ENCODE results near the gene MAP3K14. TPM values are rescaled to one million over a fixed set of nuclear protein-coding genes. Genes with fewer than 3 reads are reported as not detected.

MAP3K14 gene
- total RNA-seq, 1 donor from 2014 or later = 14.8 TPM

- H3K27ac ChIP-seq (replicated peaks) = peak overlapping the region; percentile 97
- H3K4me1 ChIP-seq = peaks cover 98% of the 10 kb centered on the region
- no peaks in the 10 kb centered on the region for H3K9me3 ChIP-seq (replicated peaks)
- no peak for DNase-seq
- TF ChIP-seq, protein P1, sequence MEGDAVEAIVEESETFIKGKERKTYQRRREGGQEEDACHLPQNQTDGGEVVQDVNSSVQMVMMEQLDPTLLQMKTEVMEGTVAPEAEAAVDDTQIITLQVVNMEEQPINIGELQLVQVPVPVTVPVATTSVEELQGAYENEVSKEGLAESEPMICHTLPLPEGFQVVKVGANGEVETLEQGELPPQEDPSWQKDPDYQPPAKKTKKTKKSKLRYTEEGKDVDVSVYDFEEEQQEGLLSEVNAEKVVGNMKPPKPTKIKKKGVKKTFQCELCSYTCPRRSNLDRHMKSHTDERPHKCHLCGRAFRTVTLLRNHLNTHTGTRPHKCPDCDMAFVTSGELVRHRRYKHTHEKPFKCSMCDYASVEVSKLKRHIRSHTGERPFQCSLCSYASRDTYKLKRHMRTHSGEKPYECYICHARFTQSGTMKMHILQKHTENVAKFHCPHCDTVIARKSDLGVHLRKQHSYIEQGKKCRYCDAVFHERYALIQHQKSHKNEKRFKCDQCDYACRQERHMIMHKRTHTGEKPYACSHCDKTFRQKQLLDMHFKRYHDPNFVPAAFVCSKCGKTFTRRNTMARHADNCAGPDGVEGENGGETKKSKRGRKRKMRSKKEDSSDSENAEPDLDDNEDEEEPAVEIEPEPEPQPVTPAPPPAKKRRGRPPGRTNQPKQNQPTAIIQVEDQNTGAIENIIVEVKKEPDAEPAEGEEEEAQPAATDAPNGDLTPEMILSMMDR (IDR thresholded peaks at IDR 0.05; ENCODE audit: borderline replicate concordance) = no peak
- no peaks in the 10 kb centered on the region for H3K36me3 ChIP-seq
- H3K4me3 ChIP-seq = no peak overlapping the region
- intact Hi-C loops (cut with micrococcal nuclease) = no loop called here
- H3K27me3 ChIP-seq (ENCODE audit: low read depth) = no peaks in the 10 kb centered on the region
Observed at GRCh38 chr17:45300060-45300751, 16.6 kb downstream of the MAP3K14 start.

DNA sequence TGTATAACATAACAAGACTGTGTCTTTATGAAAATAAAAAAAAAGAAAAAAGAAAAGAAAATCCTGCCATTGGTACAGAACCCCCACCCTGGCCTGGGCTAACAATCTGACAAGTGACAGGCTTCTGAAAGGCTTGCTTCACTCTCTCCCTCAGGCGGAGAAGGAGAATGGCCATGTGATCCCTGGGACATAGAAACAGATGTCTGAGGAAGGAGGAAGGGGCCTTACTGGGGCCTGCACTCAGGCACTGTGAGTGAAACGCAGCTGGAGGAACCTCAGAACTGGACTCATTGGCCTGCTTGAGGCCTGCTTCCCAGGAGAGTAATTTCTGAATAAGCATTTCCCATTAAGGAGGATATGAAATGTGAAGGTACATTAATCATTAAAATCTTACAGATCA, 17.5 kb downstream of the MAP3K14 start:
- Histone ChIP-seq H3K36me3 (no peaks in the 10 kb centered on the region), H3K9me3 (replicated peaks) (no peaks in the 10 kb centered on the region), H3K4me1 (peaks cover 100% of the 10 kb centered on the region), H3K27ac (replicated peaks) (peak overlapping the region; percentile 97), H3K27me3 (ENCODE audit: low read depth) (no peaks in the 10 kb centered on the region), H3K4me3 (no peak overlapping the region)
- intact Hi-C loops (cut with micrococcal nuclease) = no loop called here
- TF ChIP-seq, protein P1 (IDR thresholded peaks at IDR 0.05; ENCODE audit: borderline replicate concordance) = no peak
- no peak for DNase-seq

- no peaks in the 10 kb centered on the region for H3K9me3 ChIP-seq (replicated peaks)
- no peak for DNase-seq
- H3K27ac ChIP-seq (replicated peaks) = peak overlapping the region; percentile 97
- TF ChIP-seq, protein P1 (IDR thresholded peaks at IDR 0.05; ENCODE audit: borderline replicate concordance) = no peak
- peaks cover 100% of the 10 kb centered on the region for H3K4me1 ChIP-seq
- H3K27me3 ChIP-seq (ENCODE audit: low read depth) = no peaks in the 10 kb centered on the region
- H3K4me3 ChIP-seq = no peak overlapping the region
- no peaks in the 10 kb centered on the region for H3K36me3 ChIP-seq
- intact Hi-C loops (cut with micrococcal nuclease) = no loop called here
Observed at GRCh38 chr17:45298546-45299285, 18.1 kb downstream of the MAP3K14 start.

DNA sequence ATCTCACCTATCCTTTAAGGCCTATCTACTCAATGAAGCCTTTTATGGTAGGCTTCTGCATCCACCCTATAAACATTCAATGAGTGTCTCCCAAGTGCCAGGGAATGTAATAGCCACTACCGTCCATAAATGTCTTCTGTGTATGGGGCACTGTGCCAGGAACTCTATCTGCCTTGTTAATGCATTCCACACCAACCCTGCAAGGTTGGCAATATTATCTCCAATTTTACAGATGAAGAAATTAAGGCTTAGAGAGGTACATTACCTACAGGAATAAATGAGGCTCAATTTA, 20.0 kb downstream of the MAP3K14 start:
- DNase-seq = no peak

DNA sequence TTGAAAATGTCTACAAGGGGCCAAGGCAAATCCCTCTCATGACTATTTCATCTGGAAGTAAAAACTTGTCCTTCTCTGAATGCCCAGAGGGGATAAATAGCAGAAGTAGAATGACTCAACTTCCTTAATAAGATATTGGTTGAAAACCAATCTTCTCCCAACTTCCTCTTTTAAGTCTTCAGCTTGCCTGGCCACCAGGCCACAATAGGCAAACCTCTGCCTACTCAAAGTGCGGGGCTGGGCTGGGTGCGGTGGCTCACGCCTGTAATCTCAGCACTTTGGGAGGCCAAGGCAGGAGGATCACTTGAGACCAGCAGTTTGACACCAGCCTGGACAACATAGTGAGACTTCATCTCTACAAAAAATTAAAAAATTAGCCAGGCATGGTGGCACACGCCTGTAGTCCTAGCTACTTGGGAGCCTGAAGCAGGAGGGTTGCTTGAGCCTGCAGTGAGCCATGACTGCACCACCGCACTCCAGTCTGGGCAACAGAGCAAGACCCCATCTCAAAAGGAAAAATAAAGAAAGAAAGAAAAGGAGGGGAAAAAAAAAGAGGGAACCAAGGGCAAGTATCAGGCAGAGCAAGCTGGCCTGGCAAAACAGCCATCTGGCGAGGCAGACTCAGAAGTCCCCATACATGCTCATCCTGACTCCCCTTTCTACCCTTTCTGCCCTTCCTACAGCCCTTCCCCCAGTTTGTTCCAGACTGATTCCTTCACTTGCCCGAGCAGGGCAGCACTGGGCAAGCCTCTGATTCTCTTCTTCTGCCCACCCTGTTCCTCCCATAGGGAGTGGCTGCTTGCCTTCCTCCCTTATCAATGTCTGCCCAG, 20.6 kb downstream of the MAP3K14 start:
- H3K36me3 ChIP-seq = no peaks in the 10 kb centered on the region
- H3K27ac ChIP-seq (replicated peaks) = peak overlapping the region; percentile 97
- H3K4me1 ChIP-seq = peaks cover 100% of the 10 kb centered on the region

More for the DNA sequence above, 20.0 kb downstream of the MAP3K14 start:
- Histone ChIP-seq H3K4me1 (peaks cover 100% of the 10 kb centered on the region), H3K36me3 (no peaks in the 10 kb centered on the region), H3K27ac (replicated peaks) (peak overlapping the region; percentile 97), H3K9me3 (replicated peaks) (no peaks in the 10 kb centered on the region), H3K27me3 (ENCODE audit: low read depth) (no peaks in the 10 kb centered on the region), H3K4me3 (no peak overlapping the region)
- TF ChIP-seq, protein P1 (IDR thresholded peaks at IDR 0.05; ENCODE audit: borderline replicate concordance) = no peak
- intact Hi-C loops (cut with micrococcal nuclease) = no loop called here

More for the DNA sequence above, 20.6 kb downstream of the MAP3K14 start:
- H3K9me3 ChIP-seq (replicated peaks) = no peaks in the 10 kb centered on the region
- no peaks in the 10 kb centered on the region for H3K27me3 ChIP-seq (ENCODE audit: low read depth)
- DNase-seq = peak; percentile 37
- H3K4me3 ChIP-seq = no peak overlapping the region
- intact Hi-C loops (cut with micrococcal nuclease) = no loop called here
- TF ChIP-seq, protein P1 (IDR thresholded peaks at IDR 0.05; ENCODE audit: borderline replicate concordance) = no peak
